MCF 10A (cell line): Measurements from ENCODE around the gene MYMK. TPM values are rescaled to one million over a fixed set of nuclear protein-coding genes. Genes with fewer than 3 reads are reported as not detected.

ENCODE experiments used
- BruUV-seq: library from RNA; stranded (reverse); fragments of 400-500 nt; replicated peaks from 2 replicates; lab custom pipeline; 2021; lab: Mats Ljungman, UMichigan
- CTCF ChIA-PET: fragments of 300-600 bp; sonication (Branson Sonifier 250); formaldehyde crosslinking; extraction: SDS; loops from one replicate; lab custom pipeline; 2021; ENCODE audit warnings: antibody characterized with exemption, inconsistent platforms; lab: Yijun Ruan, JAX
- POLR2A ChIA-PET: fragments of 300-600, 350-650 bp; sonication (Branson Sonifier 250); formaldehyde crosslinking; extraction: SDS; loops from one replicate; lab custom pipeline; 2020; ENCODE audit warnings: antibody characterized with exemption, inconsistent platforms; lab: Yijun Ruan, JAX
- DNase-seq: peaks from one replicate; pipeline ENCODE4 v3.0.0-alpha.2; 2018; ENCODE audit not compliant: unreplicated experiment
- H3K27ac Mint-ChIP-seq: one replicate; pipeline ENCODE4 v1.8.0; 2022; ENCODE audit warnings: mild to moderate bottlenecking, low read depth, mixed read lengths; ENCODE audit not compliant: unreplicated experiment
- H3K27me3 Mint-ChIP-seq: one replicate; pipeline ENCODE4 v1.8.0; 2022; ENCODE audit warnings: mixed read lengths; ENCODE audit not compliant: insufficient read depth, unreplicated experiment
- H3K36me3 Mint-ChIP-seq: one replicate; pipeline ENCODE4 v1.8.0; 2022; ENCODE audit warnings: mild to moderate bottlenecking, moderate library complexity, mixed read lengths; ENCODE audit not compliant: insufficient read depth, unreplicated experiment
- H3K4me1 Mint-ChIP-seq: one replicate; pipeline ENCODE4 v1.8.0; 2022; ENCODE audit warnings: mixed read lengths; ENCODE audit not compliant: insufficient read depth, unreplicated experiment
- H3K4me3 Mint-ChIP-seq: one replicate; pipeline ENCODE4 v1.8.0; 2022; ENCODE audit warnings: mild to moderate bottlenecking, moderate library complexity, mixed read lengths; ENCODE audit not compliant: unreplicated experiment
- H3K9me3 Mint-ChIP-seq: one replicate; pipeline ENCODE4 v1.8.0; 2022; ENCODE audit warnings: mixed read lengths; ENCODE audit not compliant: unreplicated experiment
- CTCF ChIP-seq: fragments of 200-600 bp; IDR thresholded peaks from one replicate; pipeline ENCODE4 v1.8.0; 2022; ENCODE audit warnings: antibody characterized with exemption, mild to moderate bottlenecking; ENCODE audit not compliant: unreplicated experiment
- intact Hi-C: fragments of 100-400 bp; cut with micrococcal nuclease; formaldehyde crosslinking; loops from 2 replicates; pipeline ENCODE4 v1.14.1; 2022
- total RNA-seq: library from RNA; stranded (reverse); gene quantifications from 2 replicates; pipeline ENCODE4 v1.2.3, GENCODE V29; 2022

The MYMK gene
- total RNA-seq, 1 experiment from 2014 or later = not detected

GRCh38 chr9:133485531-133486260, 39.1 kb downstream of the MYMK start:
- no peak overlapping the region for H3K4me3 Mint-ChIP-seq
- H3K27ac Mint-ChIP-seq = no peak overlapping the region
- intact Hi-C loops = loop anchor here (1.0 kb wide), 3 partner anchors 78 to 463 kb away; no protein-coding TSS in a partner anchor
- H3K27me3 Mint-ChIP-seq = peaks cover 10% of the 10 kb centered on the region
- no peak for DNase-seq
- CTCF ChIA-PET = interaction anchor here (0.7 to 1.8 kb wide), 12 partner anchors 11 to 1727 kb away, joined by 3 to 16 read pairs (median 4); no protein-coding TSS in a partner anchor
- no peak for TF ChIP-seq CTCF
- H3K9me3 Mint-ChIP-seq = no peaks in the 10 kb centered on the region
- POLR2A ChIA-PET = no interaction called here
- no peaks in the 10 kb centered on the region for H3K36me3 Mint-ChIP-seq
- no peaks in the 10 kb centered on the region for H3K4me1 Mint-ChIP-seq
- BruUV-seq = no TSS peak

- intact Hi-C loops = no loop called here
- POLR2A ChIA-PET = interaction anchor here (0.8 kb wide), 1 partner anchor 25 kb away, joined by 4 read pairs; the partner anchor contains the start of gene CACFD1
Observed at GRCh38 chr9:133484671-133485437, 39.9 kb downstream of the MYMK start.

DNA sequence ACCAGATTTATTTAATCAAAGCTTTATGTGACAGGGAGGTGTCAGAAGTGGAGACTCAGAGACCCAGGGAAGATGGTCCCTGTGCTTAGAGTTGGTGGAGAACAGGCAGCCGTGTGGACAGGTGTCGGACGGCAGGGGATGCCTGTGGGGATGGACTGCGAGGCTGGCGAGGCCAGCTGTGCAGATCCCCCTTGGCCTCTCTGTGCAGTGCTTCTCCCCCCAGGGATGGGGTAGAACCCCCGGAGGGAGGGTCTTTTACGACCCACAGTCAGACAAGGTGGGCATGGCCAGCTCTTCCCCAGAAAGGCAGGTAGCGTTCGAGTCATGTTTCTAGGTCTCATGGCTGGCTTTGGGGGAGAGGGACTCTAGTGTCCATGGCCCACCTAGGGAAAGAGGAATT, 41.1 kb downstream of the MYMK start:
- BruUV-seq = no TSS peak
- POLR2A ChIA-PET = interaction anchor here (0.7 kb wide), 1 partner anchor 195 kb away, joined by 3 read pairs; no protein-coding TSS in a partner anchor
- Mint-ChIP-seq H3K27me3 (no peaks in the 10 kb centered on the region), H3K27ac (no peak overlapping the region), H3K9me3 (no peaks in the 10 kb centered on the region), H3K36me3 (no peaks in the 10 kb centered on the region), H3K4me1 (no peaks in the 10 kb centered on the region), H3K4me3 (no peak overlapping the region)
- TF ChIP-seq CTCF = no peak
- intact Hi-C loops = no loop called here
- DNase-seq = no peak
- CTCF ChIA-PET = interaction anchor here (1.0 kb wide), 1 partner anchor 13 kb away, joined by 5 read pairs; no protein-coding TSS in a partner anchor

More at GRCh38 chr9:133484671-133485437, 39.9 kb downstream of the MYMK start:
- Mint-ChIP-seq H3K4me3 (no peak overlapping the region), H3K27ac (no peak overlapping the region), H3K27me3 (peaks cover 3% of the 10 kb centered on the region), H3K36me3 (no peaks in the 10 kb centered on the region), H3K4me1 (no peaks in the 10 kb centered on the region), H3K9me3 (no peaks in the 10 kb centered on the region)
- BruUV-seq = no TSS peak
- CTCF ChIA-PET = interaction anchor here (0.6 to 1.2 kb wide), 9 partner anchors 14 to 385 kb away, joined by 3 to 12 read pairs (median 3); no protein-coding TSS in a partner anchor
- no peak for TF ChIP-seq CTCF
- DNase-seq = no peak
